Measurements from ENCODE around the gene RFPL4A.
"Not testable (repeated sequence)": the region's sequence is repeated elsewhere in the genome, so short reads cannot be mapped to it uniquely, and the experiment has no call there.

RFPL4A gene

DNA sequence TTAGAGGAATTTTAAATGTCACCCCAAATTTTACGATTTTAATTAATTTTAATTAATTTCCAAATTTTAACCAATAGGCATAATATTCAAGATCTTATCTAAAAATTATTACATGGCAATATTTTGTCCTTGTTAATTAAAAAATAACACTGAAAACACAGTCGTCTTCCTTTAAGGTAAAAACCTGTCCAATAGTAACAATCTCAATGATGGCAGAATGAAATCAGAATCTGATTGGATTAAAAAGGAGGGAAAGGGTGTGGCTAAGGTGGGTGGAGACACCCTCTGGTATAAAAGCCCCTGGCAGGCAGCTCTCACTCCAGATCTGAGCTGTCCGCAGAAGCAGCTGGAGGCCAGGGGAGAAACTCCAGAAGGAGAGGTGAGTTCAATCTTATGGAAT is at the start of gene RFPL4A:
Gene RFPL4A, plus strand, starts transcription at position 301 of the 400 bp plus-strand sequence. CDS start 2,704 bp downstream, outside the sequence.
- POLR2A ChIA-PET; H3K4me3 ChIP-seq (ENCODE audit: low read depth, low read length); CTCF ChIA-PET; DNase-seq (ENCODE audit: low read depth, low spot score): not testable (repeated sequence)

GRCh38 chr19:55711719-55712118 is 47.2 kb upstream of the RFPL4A start:
- no peak for DNase-seq (ENCODE audit: low read depth, low spot score)
- POLR2A ChIA-PET: no interaction called here
- no peak overlapping the region for H3K4me3 ChIP-seq (ENCODE audit: low read depth, low read length)
- CTCF ChIA-PET: no interaction called here
- TF ChIP-seq, protein P1, sequence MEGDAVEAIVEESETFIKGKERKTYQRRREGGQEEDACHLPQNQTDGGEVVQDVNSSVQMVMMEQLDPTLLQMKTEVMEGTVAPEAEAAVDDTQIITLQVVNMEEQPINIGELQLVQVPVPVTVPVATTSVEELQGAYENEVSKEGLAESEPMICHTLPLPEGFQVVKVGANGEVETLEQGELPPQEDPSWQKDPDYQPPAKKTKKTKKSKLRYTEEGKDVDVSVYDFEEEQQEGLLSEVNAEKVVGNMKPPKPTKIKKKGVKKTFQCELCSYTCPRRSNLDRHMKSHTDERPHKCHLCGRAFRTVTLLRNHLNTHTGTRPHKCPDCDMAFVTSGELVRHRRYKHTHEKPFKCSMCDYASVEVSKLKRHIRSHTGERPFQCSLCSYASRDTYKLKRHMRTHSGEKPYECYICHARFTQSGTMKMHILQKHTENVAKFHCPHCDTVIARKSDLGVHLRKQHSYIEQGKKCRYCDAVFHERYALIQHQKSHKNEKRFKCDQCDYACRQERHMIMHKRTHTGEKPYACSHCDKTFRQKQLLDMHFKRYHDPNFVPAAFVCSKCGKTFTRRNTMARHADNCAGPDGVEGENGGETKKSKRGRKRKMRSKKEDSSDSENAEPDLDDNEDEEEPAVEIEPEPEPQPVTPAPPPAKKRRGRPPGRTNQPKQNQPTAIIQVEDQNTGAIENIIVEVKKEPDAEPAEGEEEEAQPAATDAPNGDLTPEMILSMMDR (IDR thresholded peaks at IDR 0.05; ENCODE audit: insufficient read depth, low read length, missing control alignments): no peak

- ChIA-PET CTCF (no interaction called here), POLR2A (no interaction called here)
- no peak for DNase-seq (ENCODE audit: low read depth, low spot score)
- TF ChIP-seq, protein P1 (IDR thresholded peaks at IDR 0.05; ENCODE audit: insufficient read depth, low read length, missing control alignments): no peak
- no peak overlapping the region for H3K4me3 ChIP-seq (ENCODE audit: low read depth, low read length)
Measured at GRCh38 chr19:55712804-55713631, 45.9 kb upstream of the RFPL4A start.

DNA sequence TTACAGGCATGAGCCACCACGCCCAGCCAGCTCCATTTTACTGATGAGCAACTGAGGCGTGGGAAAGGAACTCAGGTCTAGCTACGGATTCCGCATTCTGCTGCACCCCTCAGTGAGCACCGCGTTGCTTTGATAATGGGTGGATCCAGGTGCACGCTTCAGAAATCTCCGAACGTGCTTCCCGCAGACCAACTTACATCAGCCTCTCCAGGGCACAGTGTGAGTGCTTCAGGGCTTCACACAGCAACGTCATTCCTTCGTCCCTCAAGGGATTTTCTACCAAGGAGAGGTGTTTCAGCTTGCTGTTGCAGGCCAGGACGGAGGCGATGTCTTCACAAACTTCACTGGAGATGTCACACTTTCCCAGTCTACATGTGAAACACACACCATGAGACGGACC is 42.4 kb upstream of the RFPL4A start:
- ChIA-PET POLR2A (no interaction called here), CTCF (no interaction called here)
- no peak overlapping the region for H3K4me3 ChIP-seq (ENCODE audit: low read depth, low read length)
- TF ChIP-seq, protein P1 (IDR thresholded peaks at IDR 0.05; ENCODE audit: insufficient read depth, low read length, missing control alignments): no peak
- DNase-seq (ENCODE audit: low read depth, low spot score): no peak

DNA sequence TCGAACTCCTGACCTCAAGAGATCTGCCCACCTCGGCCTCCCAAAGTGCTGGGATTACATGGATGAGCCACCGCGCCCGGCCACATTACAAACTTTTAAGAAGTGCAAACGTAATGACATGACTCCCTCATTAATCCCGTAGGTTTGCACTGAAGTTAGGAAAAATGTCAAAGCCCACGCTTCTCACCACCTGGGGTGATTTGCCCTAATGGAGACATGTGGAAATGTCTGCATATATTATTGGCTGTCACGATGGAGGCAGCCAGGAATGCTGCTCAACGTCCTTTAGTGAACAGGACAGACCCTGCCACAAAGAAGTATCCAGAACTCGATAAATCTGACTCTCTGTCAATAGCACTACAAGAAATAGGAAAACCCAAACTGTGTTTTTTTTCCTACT is 41.6 kb upstream of the RFPL4A start:
- ChIA-PET POLR2A (no interaction called here), CTCF (no interaction called here)
- no peak for DNase-seq (ENCODE audit: low read depth, low spot score)
- no peak overlapping the region for H3K4me3 ChIP-seq (ENCODE audit: low read depth, low read length)
- TF ChIP-seq, protein P1 (IDR thresholded peaks at IDR 0.05; ENCODE audit: insufficient read depth, low read length, missing control alignments): no peak

DNA sequence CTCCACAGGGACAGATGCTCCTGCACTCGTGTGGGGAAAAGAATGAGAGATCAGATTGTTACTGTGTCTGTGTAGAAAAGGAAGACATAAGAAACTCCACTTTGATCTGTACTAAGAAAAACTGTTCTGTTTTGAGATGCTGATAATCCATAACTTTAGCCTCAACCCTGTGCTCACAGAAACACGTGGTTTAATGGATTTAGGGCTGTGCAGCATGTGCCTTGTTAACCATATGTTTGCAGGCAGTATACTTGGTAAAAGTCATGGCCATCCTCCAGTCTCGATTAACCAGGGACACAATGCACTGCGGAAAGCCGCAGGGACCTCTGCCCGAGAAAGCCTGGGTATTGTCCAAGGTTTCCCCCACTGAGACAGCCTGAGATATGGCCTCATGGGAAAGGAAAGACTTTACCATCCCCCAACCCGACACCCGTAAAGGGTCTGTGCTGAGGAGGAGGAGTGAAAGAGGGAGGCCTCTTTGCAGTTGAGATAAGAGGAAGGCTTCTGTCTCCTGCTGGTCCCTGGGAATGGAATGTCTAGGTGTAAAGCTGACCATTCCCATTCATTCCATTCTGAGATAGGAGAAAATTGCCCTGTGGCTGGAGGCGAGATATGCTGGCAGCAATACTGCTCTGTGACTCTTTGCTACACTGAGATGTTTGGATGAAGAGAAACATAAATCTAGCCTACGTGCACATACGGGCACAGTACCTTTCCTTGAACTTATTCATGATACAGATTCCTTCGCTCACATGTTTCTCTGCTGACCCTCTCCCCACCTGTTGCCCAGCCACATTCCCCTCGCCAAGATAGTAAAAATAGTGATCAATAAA is 40.8 kb upstream of the RFPL4A start:
- H3K4me3 ChIP-seq (ENCODE audit: low read depth, low read length); CTCF ChIA-PET; POLR2A ChIA-PET; DNase-seq (ENCODE audit: low read depth, low spot score): not testable (repeated sequence)

DNA sequence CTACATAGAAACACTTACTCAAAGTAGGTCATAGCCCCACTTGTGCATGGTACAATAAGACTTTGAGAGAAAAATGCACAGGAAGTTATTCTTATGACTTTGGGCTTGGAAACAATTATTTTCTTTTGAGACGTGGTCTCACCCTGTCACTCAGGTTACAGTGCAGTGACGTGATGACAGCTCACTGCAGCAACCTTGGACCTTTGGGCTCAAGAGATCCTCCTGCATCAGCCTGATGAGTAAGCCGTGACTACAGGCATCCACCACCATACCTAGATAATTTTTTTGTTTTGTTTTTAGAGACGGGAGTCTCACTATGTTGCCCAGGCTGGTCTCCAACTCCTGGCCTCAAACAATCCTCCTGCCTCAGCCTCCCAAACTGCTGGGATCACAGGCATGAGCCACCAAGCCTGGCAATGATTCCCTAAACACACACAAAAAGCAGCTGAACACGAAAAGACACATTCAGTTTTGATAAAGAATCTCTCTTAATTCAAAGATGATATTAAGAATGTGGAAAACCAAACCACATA is 38.6 kb upstream of the RFPL4A start:
- TF ChIP-seq, protein P1 (IDR thresholded peaks at IDR 0.05; ENCODE audit: insufficient read depth, low read length, missing control alignments): no peak
- POLR2A ChIA-PET: no interaction called here
- DNase-seq (ENCODE audit: low read depth, low spot score): no peak
- CTCF ChIA-PET: no interaction called here
- H3K4me3 ChIP-seq (ENCODE audit: low read depth, low read length): no peak overlapping the region

Measured in AG04449 (cell line).